Sigmoid colon (tissue), 4 donors: ENCODE results near the gene ADARB2.

ENCODE experiments used
- EP300 ChIP-seq, 4 donors: sonication (generic); formaldehyde crosslinking; IDR thresholded peaks; one replicate each; pipeline ENCODE4 v1.6.1; 2017; ENCODE audit warnings: antibody characterized with exemption in 4 of 4
- POLR2A ChIP-seq, 2 donors: fragments of 450-650 bp; IDR thresholded peaks; one replicate each; pipeline ENCODE4 v1.6.1; 2016; ENCODE audit warnings: antibody characterized with exemption in 2 of 2, mild to moderate bottlenecking in 2 of 2, moderate library complexity in 2 of 2
- TF ChIP-seq, protein P1 (sequence below), 4 experiments: fragments of 450-650 bp in 3 of 4; fragments of 200-600 bp in 1 of 4; IDR thresholded peaks; one replicate each; pipeline ENCODE4 v1.5.1; 2016 to 2019; ENCODE audit warnings: antibody characterized with exemption in 4 of 4, mild to moderate bottlenecking in 3 of 4, moderate library complexity in 2 of 4

DNA sequence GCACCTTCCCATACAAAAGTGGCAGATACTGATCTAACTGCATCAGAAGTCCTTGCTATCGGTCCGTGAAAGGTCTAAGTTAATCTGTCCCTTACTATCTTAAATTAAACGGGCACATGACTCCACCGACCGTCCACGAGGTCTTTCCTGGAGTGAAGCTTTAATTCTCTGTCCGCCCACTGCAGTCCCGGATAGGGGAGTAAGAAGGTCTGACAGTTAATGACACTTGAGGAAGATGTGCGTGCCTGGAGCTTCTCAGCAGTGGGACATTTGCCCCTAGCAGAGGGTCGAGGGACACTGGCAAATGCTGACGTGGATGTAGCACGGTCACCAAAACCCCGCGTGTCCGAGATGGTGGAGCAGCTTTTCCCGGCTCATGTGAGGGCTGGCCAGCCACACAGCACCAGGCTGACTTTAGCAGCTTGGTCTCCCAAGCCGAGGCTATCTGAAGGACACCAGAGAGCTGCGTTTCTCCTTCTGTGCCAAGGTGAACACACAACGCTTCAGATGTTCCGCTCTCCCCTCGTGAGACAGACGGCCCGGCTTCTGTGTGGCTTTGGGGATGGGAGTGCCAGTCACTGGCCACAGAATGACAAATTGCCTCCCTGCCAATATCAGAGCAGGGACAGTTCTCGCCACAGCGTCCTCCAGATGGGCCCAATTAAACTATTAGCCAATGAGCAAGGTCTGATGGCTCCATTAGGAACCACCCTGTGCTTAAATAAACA, 86.6 kb downstream of the ADARB2 start:
- TF ChIP-seq, protein P1, sequence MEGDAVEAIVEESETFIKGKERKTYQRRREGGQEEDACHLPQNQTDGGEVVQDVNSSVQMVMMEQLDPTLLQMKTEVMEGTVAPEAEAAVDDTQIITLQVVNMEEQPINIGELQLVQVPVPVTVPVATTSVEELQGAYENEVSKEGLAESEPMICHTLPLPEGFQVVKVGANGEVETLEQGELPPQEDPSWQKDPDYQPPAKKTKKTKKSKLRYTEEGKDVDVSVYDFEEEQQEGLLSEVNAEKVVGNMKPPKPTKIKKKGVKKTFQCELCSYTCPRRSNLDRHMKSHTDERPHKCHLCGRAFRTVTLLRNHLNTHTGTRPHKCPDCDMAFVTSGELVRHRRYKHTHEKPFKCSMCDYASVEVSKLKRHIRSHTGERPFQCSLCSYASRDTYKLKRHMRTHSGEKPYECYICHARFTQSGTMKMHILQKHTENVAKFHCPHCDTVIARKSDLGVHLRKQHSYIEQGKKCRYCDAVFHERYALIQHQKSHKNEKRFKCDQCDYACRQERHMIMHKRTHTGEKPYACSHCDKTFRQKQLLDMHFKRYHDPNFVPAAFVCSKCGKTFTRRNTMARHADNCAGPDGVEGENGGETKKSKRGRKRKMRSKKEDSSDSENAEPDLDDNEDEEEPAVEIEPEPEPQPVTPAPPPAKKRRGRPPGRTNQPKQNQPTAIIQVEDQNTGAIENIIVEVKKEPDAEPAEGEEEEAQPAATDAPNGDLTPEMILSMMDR (IDR thresholded peaks at IDR 0.05) = no peak
- TF ChIP-seq EP300 (IDR thresholded peaks at IDR 0.05) = no peak
- no peak for TF ChIP-seq POLR2A (IDR thresholded peaks at IDR 0.05)
